Measurements from ENCODE around the gene USP34. TPM values are rescaled to one million over a fixed set of nuclear protein-coding genes. Genes with fewer than 3 reads are reported as not detected.

USP34 gene
- total and polyA plus RNA-seq, 2 experiments from 2014 or later = 81.8 to 157 TPM

DNA sequence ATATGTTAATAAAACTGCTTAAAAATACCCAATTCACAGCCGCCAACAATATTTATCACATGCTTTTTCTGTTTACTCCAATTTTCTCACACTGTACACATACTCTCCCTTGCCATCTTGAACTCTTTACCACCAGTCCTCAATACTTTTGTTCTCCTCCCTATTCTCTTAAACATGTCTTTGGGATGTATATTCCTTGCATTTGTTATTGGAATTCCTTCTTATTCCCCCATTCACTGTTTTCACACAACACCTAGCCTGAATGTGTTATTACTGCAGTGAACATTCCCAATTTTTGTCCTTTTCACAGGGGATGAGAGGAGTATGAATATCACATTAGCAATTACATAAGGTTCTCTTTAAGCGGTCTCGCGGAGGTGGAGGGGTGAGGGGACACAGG is 94.7 kb downstream of the USP34 start (continued):
- no peak for TF ChIP-seq ZNF331 (CRISPR knock-in tag; IDR thresholded peaks at IDR 0.05; ENCODE audit: low read depth)
- no peak for TF ChIP-seq STAT1 (IDR thresholded peaks at IDR 0.05; ENCODE audit: unreplicated experiment)
- TF ChIP-seq EZH2 (IDR thresholded peaks at IDR 0.05; ENCODE audit: low read depth, unreplicated experiment) = no peak
- no peak for TF ChIP-seq EZH2phosphoT487 (IDR thresholded peaks at IDR 0.05; ENCODE audit: unreplicated experiment)
- TF ChIP-seq, protein P1, sequence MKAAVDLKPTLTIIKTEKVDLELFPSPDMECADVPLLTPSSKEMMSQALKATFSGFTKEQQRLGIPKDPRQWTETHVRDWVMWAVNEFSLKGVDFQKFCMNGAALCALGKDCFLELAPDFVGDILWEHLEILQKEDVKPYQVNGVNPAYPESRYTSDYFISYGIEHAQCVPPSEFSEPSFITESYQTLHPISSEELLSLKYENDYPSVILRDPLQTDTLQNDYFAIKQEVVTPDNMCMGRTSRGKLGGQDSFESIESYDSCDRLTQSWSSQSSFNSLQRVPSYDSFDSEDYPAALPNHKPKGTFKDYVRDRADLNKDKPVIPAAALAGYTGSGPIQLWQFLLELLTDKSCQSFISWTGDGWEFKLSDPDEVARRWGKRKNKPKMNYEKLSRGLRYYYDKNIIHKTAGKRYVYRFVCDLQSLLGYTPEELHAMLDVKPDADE (IDR thresholded peaks at IDR 0.05) = no peak
- TF ChIP-seq CREB1 (CRISPR knock-in tag; IDR thresholded peaks at IDR 0.05; ENCODE audit: low read depth) = no peak

GRCh38 chr2:61371027-61371426 is 99.9 kb downstream of the USP34 start:
- Histone ChIP-seq H3K4me1 (ENCODE audit: insufficient read depth) (no peaks in the 10 kb centered on the region), H2AFZ (no peak overlapping the region), H3K27me3 (ENCODE audit: insufficient read depth) (no peaks in the 10 kb centered on the region), H3K27ac (ENCODE audit: low read depth) (no peak overlapping the region), H3K79me2 (replicated peaks; ENCODE audit: insufficient read depth) (peaks cover 38% of the 10 kb centered on the region), H3K4me3 (no peak overlapping the region), H3K9me2 (ENCODE audit: insufficient read depth) (no peaks in the 10 kb centered on the region), H3F3A (replicated peaks; ENCODE audit: low read depth) (no peaks in the 10 kb centered on the region), H3K4me2 (no peak overlapping the region), H4K20me1 (replicated peaks; ENCODE audit: insufficient read depth) (0 out of 2 replicates have a peak, but pooled peaks cover 3% of the 10 kb centered on the region), H3K36me3 (ENCODE audit: insufficient read depth) (peaks cover 14% of the 10 kb centered on the region; the same call in 1 of the 2 replicates)
- no peak for DNase-seq (ENCODE audit: low spot score)
- Mint-ChIP-seq H3K4me1 (no peaks in the 10 kb centered on the region; the same call in 2 of the 3 replicates), H3K4me3 (no peak overlapping the region), H3K9me3 (no peaks in the 10 kb centered on the region), H3K27me3 (ENCODE audit: insufficient read depth, low read depth, poor library complexity) (peaks cover 6% of the 10 kb centered on the region), H3K36me3 (ENCODE audit: low read depth) (peaks cover 51% of the 10 kb centered on the region), H3K27ac (no peak overlapping the region)
- no peak for ATAC-seq
- TF ChIP-seq, protein P2, sequence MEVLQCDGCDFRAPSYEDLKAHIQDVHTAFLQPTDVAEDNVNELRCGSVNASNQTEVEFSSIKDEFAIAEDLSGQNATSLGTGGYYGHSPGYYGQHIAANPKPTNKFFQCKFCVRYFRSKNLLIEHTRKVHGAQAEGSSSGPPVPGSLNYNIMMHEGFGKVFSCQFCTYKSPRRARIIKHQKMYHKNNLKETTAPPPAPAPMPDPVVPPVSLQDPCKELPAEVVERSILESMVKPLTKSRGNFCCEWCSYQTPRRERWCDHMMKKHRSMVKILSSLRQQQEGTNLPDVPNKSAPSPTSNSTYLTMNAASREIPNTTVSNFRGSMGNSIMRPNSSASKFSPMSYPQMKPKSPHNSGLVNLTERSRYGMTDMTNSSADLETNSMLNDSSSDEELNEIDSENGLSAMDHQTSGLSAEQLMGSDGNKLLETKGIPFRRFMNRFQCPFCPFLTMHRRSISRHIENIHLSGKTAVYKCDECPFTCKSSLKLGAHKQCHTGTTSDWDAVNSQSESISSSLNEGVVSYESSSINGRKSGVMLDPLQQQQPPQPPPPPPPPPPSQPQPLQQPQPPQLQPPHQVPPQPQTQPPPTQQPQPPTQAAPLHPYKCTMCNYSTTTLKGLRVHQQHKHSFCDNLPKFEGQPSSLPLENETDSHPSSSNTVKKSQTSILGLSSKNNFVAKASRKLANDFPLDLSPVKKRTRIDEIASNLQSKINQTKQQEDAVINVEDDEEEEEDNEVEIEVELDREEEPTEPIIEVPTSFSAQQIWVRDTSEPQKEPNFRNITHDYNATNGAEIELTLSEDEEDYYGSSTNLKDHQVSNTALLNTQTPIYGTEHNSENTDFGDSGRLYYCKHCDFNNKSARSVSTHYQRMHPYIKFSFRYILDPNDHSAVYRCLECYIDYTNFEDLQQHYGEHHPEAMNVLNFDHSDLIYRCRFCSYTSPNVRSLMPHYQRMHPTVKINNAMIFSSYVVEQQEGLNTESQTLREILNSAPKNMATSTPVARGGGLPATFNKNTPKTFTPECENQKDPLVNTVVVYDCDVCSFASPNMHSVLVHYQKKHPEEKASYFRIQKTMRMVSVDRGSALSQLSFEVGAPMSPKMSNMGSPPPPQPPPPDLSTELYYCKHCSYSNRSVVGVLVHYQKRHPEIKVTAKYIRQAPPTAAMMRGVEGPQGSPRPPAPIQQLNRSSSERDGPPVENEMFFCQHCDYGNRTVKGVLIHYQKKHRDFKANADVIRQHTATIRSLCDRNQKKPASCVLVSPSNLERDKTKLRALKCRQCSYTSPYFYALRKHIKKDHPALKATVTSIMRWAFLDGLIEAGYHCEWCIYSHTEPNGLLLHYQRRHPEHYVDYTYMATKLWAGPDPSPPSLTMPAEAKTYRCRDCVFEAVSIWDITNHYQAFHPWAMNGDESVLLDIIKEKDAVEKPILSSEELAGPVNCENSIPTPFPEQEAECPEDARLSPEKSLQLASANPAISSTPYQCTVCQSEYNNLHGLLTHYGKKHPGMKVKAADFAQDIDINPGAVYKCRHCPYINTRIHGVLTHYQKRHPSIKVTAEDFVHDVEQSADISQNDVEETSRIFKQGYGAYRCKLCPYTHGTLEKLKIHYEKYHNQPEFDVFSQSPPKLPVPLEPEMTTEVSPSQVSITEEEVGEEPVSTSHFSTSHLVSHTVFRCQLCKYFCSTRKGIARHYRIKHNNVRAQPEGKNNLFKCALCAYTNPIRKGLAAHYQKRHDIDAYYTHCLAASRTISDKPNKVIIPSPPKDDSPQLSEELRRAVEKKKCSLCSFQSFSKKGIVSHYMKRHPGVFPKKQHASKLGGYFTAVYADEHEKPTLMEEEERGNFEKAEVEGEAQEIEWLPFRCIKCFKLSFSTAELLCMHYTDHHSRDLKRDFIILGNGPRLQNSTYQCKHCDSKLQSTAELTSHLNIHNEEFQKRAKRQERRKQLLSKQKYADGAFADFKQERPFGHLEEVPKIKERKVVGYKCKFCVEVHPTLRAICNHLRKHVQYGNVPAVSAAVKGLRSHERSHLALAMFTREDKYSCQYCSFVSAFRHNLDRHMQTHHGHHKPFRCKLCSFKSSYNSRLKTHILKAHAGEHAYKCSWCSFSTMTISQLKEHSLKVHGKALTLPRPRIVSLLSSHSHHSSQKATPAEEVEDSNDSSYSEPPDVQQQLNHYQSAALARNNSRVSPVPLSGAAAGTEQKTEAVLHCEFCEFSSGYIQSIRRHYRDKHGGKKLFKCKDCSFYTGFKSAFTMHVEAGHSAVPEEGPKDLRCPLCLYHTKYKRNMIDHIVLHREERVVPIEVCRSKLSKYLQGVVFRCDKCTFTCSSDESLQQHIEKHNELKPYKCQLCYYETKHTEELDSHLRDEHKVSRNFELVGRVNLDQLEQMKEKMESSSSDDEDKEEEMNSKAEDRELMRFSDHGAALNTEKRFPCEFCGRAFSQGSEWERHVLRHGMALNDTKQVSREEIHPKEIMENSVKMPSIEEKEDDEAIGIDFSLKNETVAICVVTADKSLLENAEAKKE (CRISPR knock-in tag; IDR thresholded peaks at IDR 0.05) = no peak
- TF ChIP-seq, protein P3, sequence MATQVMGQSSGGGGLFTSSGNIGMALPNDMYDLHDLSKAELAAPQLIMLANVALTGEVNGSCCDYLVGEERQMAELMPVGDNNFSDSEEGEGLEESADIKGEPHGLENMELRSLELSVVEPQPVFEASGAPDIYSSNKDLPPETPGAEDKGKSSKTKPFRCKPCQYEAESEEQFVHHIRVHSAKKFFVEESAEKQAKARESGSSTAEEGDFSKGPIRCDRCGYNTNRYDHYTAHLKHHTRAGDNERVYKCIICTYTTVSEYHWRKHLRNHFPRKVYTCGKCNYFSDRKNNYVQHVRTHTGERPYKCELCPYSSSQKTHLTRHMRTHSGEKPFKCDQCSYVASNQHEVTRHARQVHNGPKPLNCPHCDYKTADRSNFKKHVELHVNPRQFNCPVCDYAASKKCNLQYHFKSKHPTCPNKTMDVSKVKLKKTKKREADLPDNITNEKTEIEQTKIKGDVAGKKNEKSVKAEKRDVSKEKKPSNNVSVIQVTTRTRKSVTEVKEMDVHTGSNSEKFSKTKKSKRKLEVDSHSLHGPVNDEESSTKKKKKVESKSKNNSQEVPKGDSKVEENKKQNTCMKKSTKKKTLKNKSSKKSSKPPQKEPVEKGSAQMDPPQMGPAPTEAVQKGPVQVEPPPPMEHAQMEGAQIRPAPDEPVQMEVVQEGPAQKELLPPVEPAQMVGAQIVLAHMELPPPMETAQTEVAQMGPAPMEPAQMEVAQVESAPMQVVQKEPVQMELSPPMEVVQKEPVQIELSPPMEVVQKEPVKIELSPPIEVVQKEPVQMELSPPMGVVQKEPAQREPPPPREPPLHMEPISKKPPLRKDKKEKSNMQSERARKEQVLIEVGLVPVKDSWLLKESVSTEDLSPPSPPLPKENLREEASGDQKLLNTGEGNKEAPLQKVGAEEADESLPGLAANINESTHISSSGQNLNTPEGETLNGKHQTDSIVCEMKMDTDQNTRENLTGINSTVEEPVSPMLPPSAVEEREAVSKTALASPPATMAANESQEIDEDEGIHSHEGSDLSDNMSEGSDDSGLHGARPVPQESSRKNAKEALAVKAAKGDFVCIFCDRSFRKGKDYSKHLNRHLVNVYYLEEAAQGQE (IDR thresholded peaks at IDR 0.05; ENCODE audit: unreplicated experiment) = no peak
- TF ChIP-seq CREB1 (CRISPR knock-in tag; IDR thresholded peaks at IDR 0.05; ENCODE audit: low read depth) = no peak
- TF ChIP-seq STAT1 (IDR thresholded peaks at IDR 0.05; ENCODE audit: unreplicated experiment) = no peak
- TF ChIP-seq ZNF114 (CRISPR knock-in tag; IDR thresholded peaks at IDR 0.05) = no peak
- TF ChIP-seq JUNB (IDR thresholded peaks at IDR 0.05; ENCODE audit: unreplicated experiment) = no peak
- TF ChIP-seq, protein P4, sequence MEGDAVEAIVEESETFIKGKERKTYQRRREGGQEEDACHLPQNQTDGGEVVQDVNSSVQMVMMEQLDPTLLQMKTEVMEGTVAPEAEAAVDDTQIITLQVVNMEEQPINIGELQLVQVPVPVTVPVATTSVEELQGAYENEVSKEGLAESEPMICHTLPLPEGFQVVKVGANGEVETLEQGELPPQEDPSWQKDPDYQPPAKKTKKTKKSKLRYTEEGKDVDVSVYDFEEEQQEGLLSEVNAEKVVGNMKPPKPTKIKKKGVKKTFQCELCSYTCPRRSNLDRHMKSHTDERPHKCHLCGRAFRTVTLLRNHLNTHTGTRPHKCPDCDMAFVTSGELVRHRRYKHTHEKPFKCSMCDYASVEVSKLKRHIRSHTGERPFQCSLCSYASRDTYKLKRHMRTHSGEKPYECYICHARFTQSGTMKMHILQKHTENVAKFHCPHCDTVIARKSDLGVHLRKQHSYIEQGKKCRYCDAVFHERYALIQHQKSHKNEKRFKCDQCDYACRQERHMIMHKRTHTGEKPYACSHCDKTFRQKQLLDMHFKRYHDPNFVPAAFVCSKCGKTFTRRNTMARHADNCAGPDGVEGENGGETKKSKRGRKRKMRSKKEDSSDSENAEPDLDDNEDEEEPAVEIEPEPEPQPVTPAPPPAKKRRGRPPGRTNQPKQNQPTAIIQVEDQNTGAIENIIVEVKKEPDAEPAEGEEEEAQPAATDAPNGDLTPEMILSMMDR (conservative IDR thresholded peaks at IDR 0.05; ENCODE audit: low read depth in 2 of 2) = no peak
- no peak for TF ChIP-seq NANOG (IDR thresholded peaks at IDR 0.05; ENCODE audit: borderline replicate concordance)
- no peak for TF ChIP-seq POLR2AphosphoS5 (IDR thresholded peaks at IDR 0.05; ENCODE audit: low read depth)
